Measurements from ENCODE around the gene OR9K2.

GRCh38 chr12:55126106-55126505, at the start of gene OR9K2:
- no peak for TF ChIP-seq GATA2 (IDR thresholded peaks at IDR 0.05; ENCODE audit: low read depth, low read length)
- TF ChIP-seq GATA3 (IDR thresholded peaks at IDR 0.05; ENCODE audit: low read depth, low read length) = no peak
